OCI-LY1 (cell line): ENCODE measurements around the gene CREM.

Source experiments
- H2AFZ ChIP-seq: fragments of 200-600 bp; sonication (generic), shearing (Covaris generic); 2 replicates; pipeline ENCODE4 v1.6.0; 2014; ENCODE audit warnings: antibody characterized with exemption, mild to moderate bottlenecking, low read length
- H3F3A ChIP-seq: fragments of 200-600 bp; sonication (generic), shearing (Covaris generic); 2 replicates; pipeline ENCODE4 v1.6.0; 2014; ENCODE audit warnings: mild to moderate bottlenecking, antibody characterized with exemption, low read length, moderate library complexity; ENCODE audit not compliant: insufficient read depth
- H3K27ac ChIP-seq: fragments of 200-600 bp; sonication (generic); 2 replicates; pipeline ENCODE4 v1.5.1; 2014; ENCODE audit warnings: low read length, mixed run types, mild to moderate bottlenecking, low read depth; ENCODE audit not compliant: poor library complexity, severe bottlenecking
- H3K27me3 ChIP-seq: fragments of 200-600 bp; sonication (generic); 2 replicates; pipeline ENCODE4 v1.6.0; 2014; ENCODE audit warnings: antibody characterized with exemption, mild to moderate bottlenecking, low read length, moderate library complexity; ENCODE audit not compliant: insufficient read depth
- H3K36me3 ChIP-seq: fragments of 200-600 bp; sonication (generic); 2 replicates; pipeline ENCODE4 v1.6.1; 2014; ENCODE audit warnings: mild to moderate bottlenecking, antibody characterized with exemption, low read length, moderate library complexity, mixed read lengths; ENCODE audit not compliant: insufficient read depth
- H3K4me1 ChIP-seq: fragments of 200-600 bp; sonication (generic); 2 replicates; pipeline ENCODE4 v1.5.1; 2014; ENCODE audit warnings: mild to moderate bottlenecking, low read length, moderate library complexity; ENCODE audit not compliant: insufficient read depth, severe bottlenecking
- H3K4me2 ChIP-seq: fragments of 200-600 bp; sonication (generic), shearing (Covaris generic); 2 replicates; pipeline ENCODE4 v1.6.1; 2014; ENCODE audit warnings: low read length
- H3K4me3 ChIP-seq: fragments of 200-600 bp; sonication (generic); 2 replicates; pipeline ENCODE4 v1.5.1; 2014; ENCODE audit warnings: low read length, low read depth, mild to moderate bottlenecking, mixed read lengths; ENCODE audit not compliant: poor library complexity, severe bottlenecking
- H3K79me2 ChIP-seq: fragments of 200-600 bp; shearing (Covaris generic); 2 replicates; pipeline ENCODE4 v1.6.1; 2016; ENCODE audit warnings: mixed run types, low read length, mixed read lengths; ENCODE audit not compliant: insufficient read depth
- H3K9ac ChIP-seq: fragments of 200-600 bp; sonication (generic), shearing (Covaris generic); 2 replicates; pipeline ENCODE4 v1.6.1; 2014; ENCODE audit warnings: mild to moderate bottlenecking, low read length, mixed read lengths
- H3K9me2 ChIP-seq: fragments of 200-600 bp; sonication (generic), shearing (Covaris generic); 2 replicates; pipeline ENCODE4 v1.6.1; 2014; ENCODE audit warnings: low read depth, mild to moderate bottlenecking, low read length, mixed read lengths
- H3K9me3 ChIP-seq: fragments of 200-600 bp; shearing (Covaris generic); 2 replicates; pipeline ENCODE4 v1.6.1; 2014; ENCODE audit warnings: low read length, mixed read lengths
- H4K20me1 ChIP-seq: fragments of 200-600 bp; sonication (generic), shearing (Covaris generic); 2 replicates; pipeline ENCODE4 v1.6.0; 2016; ENCODE audit warnings: mild to moderate bottlenecking, low read length; ENCODE audit not compliant: insufficient read depth
- EZH2 ChIP-seq: fragments of 200-600 bp; sonication (generic), shearing (Covaris generic); IDR thresholded peaks from 2 replicates; pipeline ENCODE4 v1.8.0; 2017; ENCODE audit warnings: borderline replicate concordance, mixed run types, mild to moderate bottlenecking, antibody characterized with exemption, low read length, moderate library complexity, mixed read lengths
- TF ChIP-seq, protein P1 (sequence below): fragments of 200-600 bp; sonication (generic), shearing (Covaris generic); IDR thresholded peaks from 2 replicates; pipeline ENCODE4 v1.5.1; 2017; ENCODE audit warnings: mild to moderate bottlenecking, antibody characterized with exemption, low read length, moderate library complexity, mixed read lengths

The CREM gene

DNA sequence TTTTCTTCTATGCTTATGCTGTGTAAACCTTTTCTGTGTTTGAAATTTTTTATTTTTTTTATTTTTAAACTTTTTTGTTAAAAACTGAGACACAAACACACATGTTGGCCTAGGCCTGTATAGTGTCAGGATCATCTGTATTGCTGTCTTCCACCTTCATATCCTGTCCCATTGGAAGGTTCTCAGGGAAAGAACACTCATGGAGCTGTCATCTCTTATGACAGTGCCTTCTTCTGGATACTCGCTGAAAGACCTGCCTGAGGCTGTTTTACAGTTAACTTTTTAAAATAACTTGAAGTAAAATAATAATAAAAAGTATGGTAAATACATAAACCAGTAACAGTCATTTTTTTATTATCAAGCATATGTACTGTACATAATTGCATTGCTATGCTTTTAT lies 34.1 kb downstream of the CREM start:
- H4K20me1 ChIP-seq, result no peaks in the 10 kb centered on the region
- no peaks in the 10 kb centered on the region for H3K4me1 ChIP-seq
- no peak overlapping the region for H3K27ac ChIP-seq
- no peak for TF ChIP-seq EZH2
- TF ChIP-seq, protein P1, sequence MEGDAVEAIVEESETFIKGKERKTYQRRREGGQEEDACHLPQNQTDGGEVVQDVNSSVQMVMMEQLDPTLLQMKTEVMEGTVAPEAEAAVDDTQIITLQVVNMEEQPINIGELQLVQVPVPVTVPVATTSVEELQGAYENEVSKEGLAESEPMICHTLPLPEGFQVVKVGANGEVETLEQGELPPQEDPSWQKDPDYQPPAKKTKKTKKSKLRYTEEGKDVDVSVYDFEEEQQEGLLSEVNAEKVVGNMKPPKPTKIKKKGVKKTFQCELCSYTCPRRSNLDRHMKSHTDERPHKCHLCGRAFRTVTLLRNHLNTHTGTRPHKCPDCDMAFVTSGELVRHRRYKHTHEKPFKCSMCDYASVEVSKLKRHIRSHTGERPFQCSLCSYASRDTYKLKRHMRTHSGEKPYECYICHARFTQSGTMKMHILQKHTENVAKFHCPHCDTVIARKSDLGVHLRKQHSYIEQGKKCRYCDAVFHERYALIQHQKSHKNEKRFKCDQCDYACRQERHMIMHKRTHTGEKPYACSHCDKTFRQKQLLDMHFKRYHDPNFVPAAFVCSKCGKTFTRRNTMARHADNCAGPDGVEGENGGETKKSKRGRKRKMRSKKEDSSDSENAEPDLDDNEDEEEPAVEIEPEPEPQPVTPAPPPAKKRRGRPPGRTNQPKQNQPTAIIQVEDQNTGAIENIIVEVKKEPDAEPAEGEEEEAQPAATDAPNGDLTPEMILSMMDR, result no peak
- H3K79me2 ChIP-seq, result no peaks in the 10 kb centered on the region
- no peaks in the 10 kb centered on the region; the same call in none of the 2 replicates for H3K9me3 ChIP-seq
- H3K9ac ChIP-seq, result no peak overlapping the region
- H3F3A ChIP-seq, result no peaks in the 10 kb centered on the region
- no peaks in the 10 kb centered on the region for H3K9me2 ChIP-seq
- H3K4me2 ChIP-seq, result no peak overlapping the region
- H3K36me3 ChIP-seq, result no peaks in the 10 kb centered on the region
- H3K27me3 ChIP-seq, result no peaks in the 10 kb centered on the region
- H2AFZ ChIP-seq, result no peak overlapping the region
- no peak overlapping the region for H3K4me3 ChIP-seq

DNA sequence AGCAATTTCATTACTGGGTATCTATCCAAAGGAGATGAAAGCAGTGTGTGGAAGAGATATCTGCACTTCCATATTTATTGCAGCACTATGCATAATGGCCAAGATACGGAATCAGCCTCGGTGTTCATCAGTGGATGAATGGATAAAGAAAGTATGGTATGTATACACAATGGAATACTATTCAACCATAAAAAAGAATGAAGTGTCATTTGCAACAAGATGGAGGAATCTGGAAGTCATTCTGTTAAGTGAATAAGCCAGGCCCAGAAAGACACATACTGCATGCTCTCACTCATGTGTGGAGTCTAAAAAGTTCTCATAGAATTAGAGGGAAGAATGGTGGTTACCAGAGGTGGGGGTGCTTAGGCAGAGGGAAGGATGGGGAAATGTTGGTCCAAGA lies 35.3 kb downstream of the CREM start:
- TF ChIP-seq, protein P1, result no peak
- no peak for TF ChIP-seq EZH2
- Histone ChIP-seq H3K4me2 (no peak overlapping the region), H3K4me1 (no peaks in the 10 kb centered on the region), H3K79me2 (no peaks in the 10 kb centered on the region), H3K9me3 (no peaks in the 10 kb centered on the region; the same call in none of the 2 replicates), H3K9ac (no peak overlapping the region), H3F3A (no peaks in the 10 kb centered on the region), H3K9me2 (no peaks in the 10 kb centered on the region), H3K4me3 (no peak overlapping the region), H3K27ac (no peak overlapping the region), H3K36me3 (no peaks in the 10 kb centered on the region), H3K27me3 (no peaks in the 10 kb centered on the region), H4K20me1 (no peaks in the 10 kb centered on the region), H2AFZ (no peak overlapping the region)

DNA sequence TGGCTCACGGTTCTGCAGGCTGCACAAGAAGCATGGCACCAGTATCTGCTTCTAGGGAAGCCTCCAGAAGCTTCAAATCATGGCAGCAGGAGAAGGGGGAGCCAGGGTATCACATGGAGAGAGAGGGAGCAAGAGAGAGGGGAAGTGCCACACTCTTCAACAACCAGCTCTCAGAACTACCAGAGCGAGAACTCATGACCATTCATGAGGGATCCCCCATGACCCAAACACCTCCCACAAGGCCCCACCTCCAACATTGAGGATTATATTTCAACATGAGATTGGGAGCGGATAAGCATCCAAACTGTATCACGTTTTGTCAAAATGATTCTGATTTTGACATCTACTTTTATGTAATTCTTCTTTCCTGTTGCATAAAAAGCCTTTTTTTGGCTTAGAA lies 38.5 kb downstream of the CREM start:
- 0 out of 2 replicates have a peak, but pooled peaks cover 3% of the 10 kb centered on the region for H3K9me3 ChIP-seq
- H3K9ac ChIP-seq, result no peak overlapping the region
- no peak overlapping the region for H3K27ac ChIP-seq
- H3K27me3 ChIP-seq, result no peaks in the 10 kb centered on the region
- H3K9me2 ChIP-seq, result no peaks in the 10 kb centered on the region
- no peak overlapping the region for H2AFZ ChIP-seq
- TF ChIP-seq, protein P1, result no peak
- TF ChIP-seq EZH2, result no peak
- no peak overlapping the region for H3K4me3 ChIP-seq
- H4K20me1 ChIP-seq, result no peaks in the 10 kb centered on the region
- no peaks in the 10 kb centered on the region for H3F3A ChIP-seq
- no peaks in the 10 kb centered on the region for H3K79me2 ChIP-seq
- no peak overlapping the region for H3K4me2 ChIP-seq
- H3K36me3 ChIP-seq, result no peaks in the 10 kb centered on the region
- H3K4me1 ChIP-seq, result no peaks in the 10 kb centered on the region
